Natural killer cell treated with Interleukin-12 subunit alpha and Interleukin-12 subunit beta and Interleukin-15 and Interleukin-18, amount 100 ng/mL, for 72 hours (primary cell): ENCODE results near the gene IGFBP4. TPM values are rescaled to one million over a fixed set of nuclear protein-coding genes. Genes with fewer than 3 reads are reported as not detected.

ENCODE experiments used
- ATAC-seq, 2 donors: fragments of 150-1000 bp; cut with Tn5 transposase in 1 of 2; sonication (Bioruptor Pico), chemical (Tn5 transposase) in 1 of 2; 2 replicates each; pipeline ENCODE4 v1.10.0; 2021
- DNase-seq: peaks from one replicate; pipeline ENCODE4 v3.0.0; 2022; ENCODE audit warnings: low spot score
- H3K27ac Mint-ChIP-seq, 2 donors: 1 replicate in 1 of 2; 2 replicates in 1 of 2; pipeline ENCODE4 v1.8.0; 2022; ENCODE audit warnings: mixed read lengths in 2 of 2, mild to moderate bottlenecking in 1 of 2, moderate library complexity in 1 of 2
- H3K27me3 Mint-ChIP-seq, 2 donors: 1 replicate in 1 of 2; 2 replicates in 1 of 2; pipeline ENCODE4 v1.8.0; 2022; ENCODE audit warnings: mixed read lengths in 2 of 2
- H3K36me3 Mint-ChIP-seq: one replicate; pipeline ENCODE4 v1.8.0; 2022; ENCODE audit warnings: mixed read lengths
- H3K4me1 Mint-ChIP-seq, 2 donors: 1 replicate in 1 of 2; 2 replicates in 1 of 2; pipeline ENCODE4 v1.8.0; 2022; ENCODE audit warnings: low read depth in 2 of 2, mixed read lengths in 2 of 2, mild to moderate bottlenecking in 1 of 2
- H3K4me3 Mint-ChIP-seq: one replicate; pipeline ENCODE4 v1.8.0; 2022; ENCODE audit warnings: mixed read lengths
- H3K9me3 Mint-ChIP-seq: 2 replicates; pipeline ENCODE4 v1.8.0; 2022; ENCODE audit warnings: mixed read lengths
- total RNA-seq, 2 donors: library from RNA; stranded (reverse); gene quantifications; one replicate each; pipeline ENCODE4 v1.2.3, GENCODE V29; 2022

IGFBP4 gene
- total RNA-seq, 2 donors from 2014 or later: 0.59 to 0.88 TPM

GRCh38 chr17:40503154-40503553, 59.9 kb downstream of the IGFBP4 start:
- no peak overlapping the region for H3K4me3 Mint-ChIP-seq
- H3K9me3 Mint-ChIP-seq: no peaks in the 10 kb centered on the region
- no peak overlapping the region for H3K27ac Mint-ChIP-seq
- H3K27me3 Mint-ChIP-seq: peaks cover 0 to 7% of the 10 kb centered on the region in 2 donors
- ATAC-seq (no peak), DNase-seq (no peak)
- H3K4me1 Mint-ChIP-seq: no peaks in the 10 kb centered on the region
- H3K36me3 Mint-ChIP-seq: no peaks in the 10 kb centered on the region

GRCh38 chr17:40506786-40507185, 63.5 kb downstream of the IGFBP4 start:
- no peak overlapping the region for H3K4me3 Mint-ChIP-seq
- no peak overlapping the region for H3K27ac Mint-ChIP-seq
- no peaks in the 10 kb centered on the region for H3K36me3 Mint-ChIP-seq
- DNase-seq (no peak), ATAC-seq (no peak)
- H3K9me3 Mint-ChIP-seq: no peaks in the 10 kb centered on the region
- H3K27me3 Mint-ChIP-seq: no peaks in the 10 kb centered on the region
- H3K4me1 Mint-ChIP-seq: peaks cover 0 to 4% of the 10 kb centered on the region in 2 donors

Other genes with a start within 250 kb of the IGFBP4 start
- gene WIPF2, start 224.1 kb upstream of the IGFBP4 start, total RNA-seq: 10 to 100 TPM; 32.4 to 34.6 TPM
- 100 to 1,000 TPM in 1 of 2 donors, 10 to 100 TPM in 1; 79.2 to 172 TPM for gene CDC6, start 155.6 kb upstream of the IGFBP4 start, total RNA-seq
- 10 to 100 TPM; 26.4 to 37.8 TPM for gene RARA, start 134.3 kb upstream of the IGFBP4 start, total RNA-seq
- not detected for gene GJD3, start 78.7 kb upstream of the IGFBP4 start, total RNA-seq
- 100 to 1,000 TPM in 1 of 2 donors, 10 to 100 TPM in 1; 96.7 to 116 TPM for gene TOP2A, start 25.6 kb upstream of the IGFBP4 start, total RNA-seq
- gene TNS4, start 58.2 kb downstream of the IGFBP4 start, total RNA-seq: 1 to 10 TPM in 1 of 2 donors, under 1 TPM in 1; 0.76 to 2.9 TPM
- gene CCR7, start 122.0 kb downstream of the IGFBP4 start, total RNA-seq: 10 to 100 TPM; 65.7 to 71.1 TPM
- 10 to 100 TPM; 76.2 to 94.6 TPM for gene SMARCE1, start 204.4 kb downstream of the IGFBP4 start, total RNA-seq
- gene KRT222, start 221.7 kb downstream of the IGFBP4 start, total RNA-seq: not detected